ENCODE measurements around the gene RNF144B.
"Not testable (repeated sequence)": the region's sequence is repeated elsewhere in the genome, so short reads cannot be mapped to it uniquely, and the experiment has no call there.

RNF144B gene

GRCh38 chr6:18387061-18387721, at the start of gene RNF144B:
Gene RNF144B (plus strand): TSS chr6:18387350. CDS start chr6:18399535, 12,185 bp downstream.
- peak; percentile 89 for DNase-seq

GRCh38 chr6:18339599-18339998, 47.6 kb upstream of the RNF144B start:
- DNase-seq, result no peak

DNA sequence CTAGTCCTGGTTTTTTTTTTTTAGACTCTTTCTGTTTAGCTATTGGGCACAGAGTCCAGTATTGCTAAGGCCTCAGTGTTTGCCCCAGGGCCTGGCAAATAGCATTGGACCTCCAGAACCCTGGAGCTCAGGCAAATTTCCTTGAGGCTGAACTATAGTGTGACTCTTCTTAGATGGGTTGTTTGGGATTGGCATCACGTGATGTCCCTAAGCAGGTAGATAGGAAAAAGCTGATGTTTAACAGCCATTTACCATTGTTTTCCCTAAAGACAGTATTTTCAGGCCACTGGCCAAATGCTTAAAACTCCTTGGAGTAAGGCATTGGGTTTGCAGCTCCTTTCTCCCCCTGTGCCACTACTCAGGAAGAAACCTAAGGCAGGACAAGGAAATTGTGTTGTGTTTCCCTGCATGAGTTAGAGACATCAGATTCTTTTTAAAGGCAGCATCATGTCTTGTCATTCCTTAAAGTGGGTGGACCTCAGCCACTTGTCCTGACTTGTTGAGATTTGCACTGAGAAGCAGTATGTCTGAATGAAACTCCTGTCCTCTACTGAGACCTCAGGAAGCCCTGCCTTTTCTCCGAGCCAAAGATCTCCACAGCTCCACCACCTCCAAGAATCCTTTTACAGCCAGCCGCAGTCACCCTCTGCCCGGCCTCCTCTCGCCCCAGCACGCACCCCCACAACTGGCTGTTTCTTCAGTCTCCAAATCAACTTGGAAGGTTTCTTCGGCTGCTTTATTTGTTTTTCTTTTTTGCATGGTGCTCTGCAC, 46.2 kb upstream of the RNF144B start:
- no peak for DNase-seq

GRCh38 chr6:18342223-18342622, 44.9 kb upstream of the RNF144B start:
- no peak for DNase-seq

DNA sequence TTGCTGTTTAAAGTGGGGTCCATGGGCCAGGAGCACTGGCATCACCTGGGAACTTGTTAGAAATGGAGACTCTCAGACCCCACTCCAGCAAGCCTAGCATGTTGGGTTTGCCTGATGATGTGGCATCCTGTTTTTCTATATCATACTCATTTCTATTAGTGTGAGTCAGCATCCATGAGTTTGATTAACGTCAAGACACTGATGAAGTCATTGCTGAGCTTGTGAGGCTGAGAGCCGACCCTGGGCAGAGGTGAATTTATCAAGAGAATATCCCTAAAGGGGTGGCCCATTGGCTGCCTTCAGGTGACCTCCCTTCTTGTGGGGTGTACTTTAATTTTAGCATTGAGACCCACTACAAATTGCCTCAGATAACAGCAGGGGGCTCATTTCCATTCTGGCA, 43.4 kb upstream of the RNF144B start:
- DNase-seq, result no peak

DNA sequence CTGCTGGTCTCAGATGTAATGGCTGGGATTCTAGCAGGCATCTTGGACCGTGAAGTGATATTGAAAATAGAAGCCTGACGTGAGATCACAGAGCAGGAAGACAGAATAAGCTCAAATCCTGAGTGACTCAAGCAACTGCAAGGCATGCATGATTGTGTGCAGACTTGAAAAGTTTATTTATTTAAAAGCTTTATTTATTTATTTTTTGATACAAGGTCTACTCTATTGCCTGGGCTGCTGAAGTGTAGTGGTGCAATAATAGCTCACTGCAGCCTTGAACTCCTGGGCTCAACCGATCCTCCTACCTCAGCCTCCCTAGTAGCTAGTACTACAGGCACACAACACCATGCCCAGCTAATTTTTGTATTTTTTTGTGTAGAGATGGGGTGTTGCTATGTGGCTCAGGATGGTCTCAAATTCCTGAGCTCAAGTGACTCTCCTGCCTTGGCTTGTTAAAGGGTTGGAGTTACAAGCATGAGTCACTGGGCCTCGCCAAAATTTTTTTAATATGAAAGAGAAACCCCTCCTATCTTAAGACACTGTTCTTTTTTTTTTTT, 40.1 kb upstream of the RNF144B start:
- DNase-seq, result no peak

- DNase-seq, result no peak
These were observed 39.3 kb upstream of the RNF144B start for GRCh38 chr6:18347866-18348265.

- no peak for DNase-seq
These were observed 37.8 kb upstream of the RNF144B start for GRCh38 chr6:18349386-18349785.

DNA sequence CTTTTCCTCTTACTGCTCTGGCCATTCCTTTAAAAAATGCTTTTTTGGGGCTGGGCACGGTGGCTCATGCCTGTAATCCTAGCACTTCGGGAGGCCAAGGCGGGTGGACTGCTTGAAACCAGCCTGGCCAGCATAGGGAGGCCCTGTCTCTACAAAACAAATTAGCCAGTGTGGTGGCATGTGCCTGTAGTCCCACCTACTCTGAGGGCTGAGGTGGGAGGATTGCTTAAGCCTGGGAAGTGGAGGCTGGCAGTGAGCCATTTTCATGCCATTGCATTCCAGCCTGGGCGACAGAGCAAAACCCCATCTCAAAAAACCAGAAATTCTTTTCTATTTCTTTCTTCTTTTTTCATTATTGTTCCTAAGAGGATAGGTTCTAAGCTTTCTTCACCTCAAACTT, 36.9 kb upstream of the RNF144B start:
- DNase-seq, result no peak

DNA sequence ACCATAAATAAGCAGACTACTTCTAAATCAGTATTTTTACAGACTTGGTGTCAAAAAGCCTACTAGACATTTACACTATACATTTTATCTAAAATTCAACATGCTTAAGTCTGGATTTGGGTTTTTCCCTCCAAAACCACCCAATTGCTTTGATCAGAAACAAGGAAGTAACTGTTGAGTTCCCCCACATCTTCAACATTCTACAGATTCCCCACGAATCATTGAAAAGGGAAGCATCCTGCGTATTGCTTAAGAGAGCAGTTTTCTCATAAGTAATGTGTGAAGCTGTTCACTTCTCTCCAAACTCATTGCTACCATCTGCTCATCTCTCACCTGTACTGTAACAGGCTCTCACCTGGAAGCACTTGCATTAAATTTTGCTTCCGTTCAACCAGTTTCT, 36.4 kb upstream of the RNF144B start:
- no peak for DNase-seq

DNA sequence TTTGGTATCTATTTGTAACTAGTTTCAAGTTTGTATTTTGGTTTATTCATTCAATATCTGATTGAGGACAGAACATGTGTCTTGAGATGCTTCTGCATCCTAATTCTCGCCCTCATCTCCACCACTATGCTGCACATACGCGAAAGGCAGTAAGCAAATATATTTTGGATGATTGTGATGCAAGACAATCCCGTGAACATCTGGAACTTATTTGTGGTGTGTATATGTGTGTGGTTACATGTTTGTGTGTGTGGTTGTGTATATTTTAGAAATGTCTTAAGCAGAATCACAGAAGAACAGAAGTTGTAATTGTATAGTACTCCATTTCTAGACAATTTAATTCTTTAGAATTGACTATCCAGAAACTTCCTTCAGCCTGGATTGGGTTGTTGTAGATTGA, 35.1 kb upstream of the RNF144B start:
- no peak for DNase-seq

DNA sequence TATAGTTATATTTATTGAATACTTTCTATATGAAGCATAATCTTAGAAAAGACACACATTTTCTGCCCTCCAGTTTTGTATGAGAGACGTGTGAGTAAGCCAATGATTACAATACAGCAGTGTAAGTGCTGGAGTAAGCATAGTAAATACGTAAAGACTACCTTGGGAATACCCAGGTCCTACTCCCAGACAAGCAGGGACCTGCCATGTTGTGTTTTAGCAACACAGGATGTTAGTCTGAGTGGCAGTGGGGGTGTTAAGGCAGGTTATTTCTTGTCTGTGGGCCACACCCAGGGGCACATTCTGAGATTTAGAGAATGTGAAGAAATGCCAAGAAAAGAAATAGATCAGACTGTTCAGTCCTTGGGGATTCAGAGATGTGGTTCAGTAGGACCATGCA, 34.3 kb upstream of the RNF144B start:
- no peak for DNase-seq

- DNase-seq, result no peak
These were observed 33.9 kb upstream of the RNF144B start for GRCh38 chr6:18353251-18353650.

DNA sequence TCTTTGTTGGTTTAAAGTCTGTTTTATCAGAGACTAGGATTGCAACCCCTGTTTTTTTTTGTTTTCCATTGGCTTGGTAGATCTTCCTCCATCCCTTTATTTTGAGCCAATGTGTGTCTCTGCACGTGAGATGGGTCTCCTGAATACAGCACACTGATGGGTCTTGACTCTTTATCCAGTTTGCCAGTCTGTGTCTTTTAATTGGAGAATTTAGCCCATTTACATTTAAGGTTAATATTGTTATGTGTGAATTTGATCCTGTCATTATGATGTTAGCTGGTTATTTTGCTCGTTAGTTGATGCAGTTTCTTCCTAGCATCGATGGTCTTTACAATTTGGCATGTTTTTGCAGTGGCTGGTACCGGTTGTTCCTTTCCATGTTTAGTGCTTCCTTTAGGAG, 29.6 kb upstream of the RNF144B start:
- DNase-seq, result not testable (repeated sequence)

DNA sequence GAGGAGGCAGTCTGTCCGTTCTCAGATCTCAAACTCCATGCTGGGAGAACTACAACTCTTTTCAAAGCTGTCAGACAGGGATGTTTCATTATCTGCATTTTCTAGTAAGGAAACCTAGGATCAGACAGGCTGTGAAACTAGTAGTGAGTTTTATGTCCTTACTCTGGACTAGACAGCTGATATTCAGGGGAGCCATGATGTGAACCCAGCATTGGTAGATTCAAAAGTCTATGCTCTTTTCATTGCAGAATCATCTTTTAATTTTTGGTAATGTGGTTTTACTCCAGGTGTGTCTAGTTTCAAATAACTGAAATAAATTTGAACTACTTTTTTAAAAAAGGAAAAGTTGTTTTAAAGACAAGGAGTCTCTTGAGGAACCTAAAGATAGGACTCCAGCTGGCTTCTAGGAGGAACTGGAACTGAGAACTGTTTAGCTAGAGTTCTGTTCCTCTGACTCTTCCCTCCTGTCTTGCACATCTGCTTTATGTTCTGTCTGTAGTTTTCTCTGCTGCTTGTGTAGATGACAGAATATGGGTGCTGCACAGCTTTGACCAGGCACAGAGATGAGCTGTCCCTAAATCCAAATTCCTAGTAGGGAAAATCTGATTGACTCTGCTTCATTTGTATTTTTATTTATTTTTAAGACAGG, 27.8 kb upstream of the RNF144B start:
- DNase-seq, result no peak

DNA sequence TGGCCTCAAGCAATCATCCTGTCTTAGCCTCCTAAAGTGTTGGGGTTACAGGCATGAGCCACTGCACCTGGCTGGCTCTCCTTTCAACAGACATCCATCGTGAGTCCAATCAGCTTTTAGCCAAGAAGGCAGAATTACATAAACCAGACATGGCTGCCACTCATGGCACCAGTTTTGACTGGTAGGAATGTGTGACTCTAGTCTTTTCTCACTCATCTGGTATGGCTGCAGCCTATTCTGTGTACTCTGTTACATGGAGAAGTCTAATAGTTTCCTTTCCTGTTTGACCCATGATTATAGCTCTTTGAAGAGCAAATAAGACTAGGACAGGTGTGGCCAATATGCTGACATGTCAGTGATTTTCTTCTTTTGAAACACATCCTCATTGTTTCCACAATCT, 27.0 kb upstream of the RNF144B start:
- DNase-seq, result no peak

DNA sequence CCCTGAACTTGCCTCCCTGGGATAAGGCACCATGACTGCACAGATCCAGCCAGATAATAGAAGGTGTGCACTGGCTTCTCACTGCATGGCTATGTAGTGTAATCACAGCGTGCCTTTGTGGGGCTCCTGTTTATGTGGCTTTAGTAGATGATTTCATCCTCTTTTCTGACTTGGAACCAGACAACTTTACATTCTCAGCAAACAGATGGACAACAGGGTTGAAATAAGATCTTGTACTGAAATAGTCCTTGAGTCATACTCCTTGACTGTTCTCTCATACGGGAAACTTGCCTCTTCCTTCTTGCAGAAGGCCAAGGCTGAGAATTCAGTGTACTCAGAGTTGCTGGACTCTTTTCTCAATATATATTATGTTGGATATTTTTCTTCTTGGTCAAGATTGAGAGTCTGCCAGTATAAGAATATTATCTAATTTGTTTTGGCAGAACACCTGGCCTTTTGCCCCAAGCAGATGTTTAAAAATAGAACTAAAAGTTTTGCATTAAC, 25.0 kb upstream of the RNF144B start:
- no peak for DNase-seq

DNA sequence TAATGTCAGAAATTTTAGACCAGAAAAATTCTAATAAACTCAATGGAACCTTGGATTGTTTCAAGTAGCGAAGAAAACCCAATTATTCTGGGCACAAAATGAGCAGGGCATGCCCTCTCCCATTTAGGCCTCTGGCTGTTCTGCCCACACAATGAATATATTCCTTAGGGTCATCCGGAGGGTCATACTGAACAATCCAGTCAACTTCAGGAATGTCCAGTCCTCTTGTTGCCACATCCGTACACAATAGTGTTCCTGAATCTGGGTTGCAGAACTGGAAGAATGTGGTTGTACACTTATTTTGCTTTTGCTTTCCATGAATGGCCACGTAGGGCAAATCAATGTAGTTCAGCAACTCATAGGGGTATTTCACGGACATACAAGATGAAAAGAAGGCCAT, 23.4 kb upstream of the RNF144B start:
- DNase-seq, result no peak

DNA sequence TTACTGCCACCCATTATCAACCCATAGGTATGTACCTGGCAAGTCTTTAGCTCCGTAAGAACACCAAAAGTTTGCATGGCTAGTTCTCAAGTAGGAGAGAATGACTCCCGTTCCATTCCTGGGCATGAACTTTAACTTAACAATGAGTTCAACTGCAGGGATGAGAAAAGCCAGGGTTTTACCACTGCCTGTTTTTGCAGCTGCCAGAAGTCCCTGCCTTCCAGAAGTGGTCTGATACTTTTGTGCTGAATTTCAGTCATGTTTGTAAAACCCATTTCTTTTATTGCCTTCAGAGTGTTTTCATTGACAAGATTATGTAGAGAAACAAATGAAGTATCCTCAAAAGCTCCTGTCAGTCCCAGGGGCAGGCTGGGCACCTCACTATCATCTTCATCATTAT, 22.6 kb upstream of the RNF144B start:
- not testable (repeated sequence) for DNase-seq

- no peak for DNase-seq
These were observed 19.8 kb upstream of the RNF144B start for GRCh38 chr6:18367371-18367770.

- DNase-seq, result no peak
These were observed 18.7 kb upstream of the RNF144B start for GRCh38 chr6:18368277-18369105.

- no peak for DNase-seq
These were observed 16.1 kb upstream of the RNF144B start for GRCh38 chr6:18371010-18371409.

DNA sequence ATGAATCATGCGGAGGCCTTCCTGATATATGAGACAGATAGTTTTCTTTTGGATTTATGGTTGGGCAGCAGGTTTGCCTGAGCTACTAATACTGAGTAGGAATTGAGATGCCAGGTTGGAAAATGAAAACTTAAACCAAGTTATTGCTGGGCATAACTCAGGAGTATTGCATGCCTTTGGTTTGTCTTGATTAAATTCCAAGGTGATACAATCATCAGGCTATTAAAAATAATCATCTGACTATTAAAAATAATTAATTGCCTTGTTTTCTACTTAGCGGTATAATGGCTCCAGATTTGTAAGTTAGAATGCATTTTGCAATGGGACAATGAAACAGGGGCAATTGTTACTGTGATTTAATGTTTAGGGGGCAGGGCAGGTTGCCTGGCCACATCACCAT, 15.5 kb upstream of the RNF144B start:
- DNase-seq, result no peak
